GM19324 (cell line): ENCODE results near the gene OCA2.

Experiments
- ATAC-seq: cut with Tn5 transposase; IDR thresholded peaks from one replicate; pipeline ENCODE4 v1.9.1; 2021; ENCODE audit warnings: mild to moderate bottlenecking, moderate library complexity; ENCODE audit not compliant: unreplicated experiment, low FRiP score

Gene OCA2

GRCh38 chr15:27894645-27895044, 204.5 kb downstream of the OCA2 start:
- ATAC-seq: no peak

GRCh38 chr15:27889258-27889657, 209.9 kb downstream of the OCA2 start:
- no peak for ATAC-seq

GRCh38 chr15:27885201-27885600, 213.9 kb downstream of the OCA2 start:
- no peak for ATAC-seq

GRCh38 chr15:27884726-27885125, 214.4 kb downstream of the OCA2 start:
- no peak for ATAC-seq

- no peak for ATAC-seq
Observed at GRCh38 chr15:27878841-27879240, 220.3 kb downstream of the OCA2 start.

GRCh38 chr15:27873828-27874227, 225.3 kb downstream of the OCA2 start:
- ATAC-seq: no peak

- no peak for ATAC-seq
Observed at GRCh38 chr15:27873039-27873438, 226.1 kb downstream of the OCA2 start.

GRCh38 chr15:27872355-27872754, 226.8 kb downstream of the OCA2 start:
- ATAC-seq: no peak

GRCh38 chr15:27871902-27872260, 227.2 kb downstream of the OCA2 start:
- no peak for ATAC-seq

GRCh38 chr15:27871078-27871901, 227.8 kb downstream of the OCA2 start:
- ATAC-seq: no peak

GRCh38 chr15:27870320-27870719, 228.8 kb downstream of the OCA2 start:
- no peak for ATAC-seq

- ATAC-seq: no peak
Observed at GRCh38 chr15:27869697-27870281, 229.3 kb downstream of the OCA2 start.

GRCh38 chr15:27868828-27869404, 230.2 kb downstream of the OCA2 start:
- no peak for ATAC-seq

- ATAC-seq: no peak
Observed at GRCh38 chr15:27867861-27868260, 231.3 kb downstream of the OCA2 start.

GRCh38 chr15:27866505-27867165, 232.5 kb downstream of the OCA2 start:
- no peak for ATAC-seq

GRCh38 chr15:27865926-27866325, 233.2 kb downstream of the OCA2 start:
- no peak for ATAC-seq

- no peak for ATAC-seq
Observed at GRCh38 chr15:27865323-27865922, 233.7 kb downstream of the OCA2 start.

GRCh38 chr15:27864719-27865118, 234.4 kb downstream of the OCA2 start:
- ATAC-seq: no peak

- no peak for ATAC-seq
Observed at GRCh38 chr15:27864086-27864485, 235.0 kb downstream of the OCA2 start.

GRCh38 chr15:27863000-27863399, 236.1 kb downstream of the OCA2 start:
- no peak for ATAC-seq

- ATAC-seq: no peak
Observed at GRCh38 chr15:27861171-27861570, 237.9 kb downstream of the OCA2 start.
